Glomerular visceral epithelial cell (primary cell): Measurements from ENCODE around the gene ANKRD6.
A peak's percentile ranks its signal among the peaks of the same experiment; 100 is the strongest.
"Not testable (repeated sequence)": the region's sequence is repeated elsewhere in the genome, so short reads cannot be mapped to it uniquely, and the experiment has no call there.

Source experiments
- DNase-seq: peaks from one replicate; pipeline ENCODE4 v3.0.0-alpha.2; 2016; ENCODE audit errors: extremely low spot score

Gene ANKRD6

GRCh38 chr6:89432875-89433251 is at the start of gene ANKRD6:
Gene ANKRD6 (plus strand): TSS chr6:89433152. CDS start chr6:89566977, 133,825 bp downstream.
- DNase-seq: peak; percentile 81

- peak; percentile 34 for DNase-seq
Measured at GRCh38 chr6:89385156-89385667, 47.7 kb upstream of the ANKRD6 start.

- DNase-seq: no peak
Measured at GRCh38 chr6:89385846-89386245, 47.1 kb upstream of the ANKRD6 start.

- no peak for DNase-seq
Measured at GRCh38 chr6:89386917-89387491, 45.9 kb upstream of the ANKRD6 start.

- no peak for DNase-seq
Measured at GRCh38 chr6:89387516-89388201, 45.3 kb upstream of the ANKRD6 start.

GRCh38 chr6:89388846-89389245 is 44.1 kb upstream of the ANKRD6 start:
- DNase-seq: no peak

- no peak for DNase-seq
Measured at GRCh38 chr6:89392823-89393222, 40.1 kb upstream of the ANKRD6 start.

- DNase-seq: no peak
Measured at GRCh38 chr6:89393659-89394058, 39.3 kb upstream of the ANKRD6 start.

GRCh38 chr6:89397884-89398283 is 35.1 kb upstream of the ANKRD6 start:
- not testable (repeated sequence) for DNase-seq

GRCh38 chr6:89398762-89399525 is 34.0 kb upstream of the ANKRD6 start:
- DNase-seq: no peak

- DNase-seq: no peak
Measured at GRCh38 chr6:89400050-89400449, 32.9 kb upstream of the ANKRD6 start.

- no peak for DNase-seq
Measured at GRCh38 chr6:89400912-89401399, 32.0 kb upstream of the ANKRD6 start.

GRCh38 chr6:89402776-89403175 is 30.2 kb upstream of the ANKRD6 start:
- DNase-seq: no peak

GRCh38 chr6:89404512-89404911 is 28.4 kb upstream of the ANKRD6 start:
- no peak for DNase-seq

- no peak for DNase-seq
Measured at GRCh38 chr6:89406141-89406540, 26.8 kb upstream of the ANKRD6 start.

- no peak for DNase-seq
Measured at GRCh38 chr6:89409461-89410035, 23.4 kb upstream of the ANKRD6 start.

GRCh38 chr6:89410231-89410761 is 22.7 kb upstream of the ANKRD6 start:
- DNase-seq: no peak

- DNase-seq: no peak
Measured at GRCh38 chr6:89410788-89411144, 22.2 kb upstream of the ANKRD6 start.

GRCh38 chr6:89411145-89412070 is 21.5 kb upstream of the ANKRD6 start:
- peak; percentile 32 for DNase-seq

GRCh38 chr6:89412071-89413005 is 20.6 kb upstream of the ANKRD6 start, which contains the start of gene RRAGD:
Gene RRAGD (minus strand): TSS chr6:89412273. CDS start chr6:89411993, 280 bp downstream.
- DNase-seq: peak; percentile 33
